ENCODE measurements around the gene ADGRV1.
"Not testable (repeated sequence)": the region's sequence is repeated elsewhere in the genome, so short reads cannot be mapped to it uniquely, and the experiment has no call there.

ADGRV1 gene

GRCh38 chr5:91010090-91010489 lies 451.5 kb downstream of the ADGRV1 start:
- H3K14ac ChIP-seq (ENCODE audit: low read length) = no peak overlapping the region

GRCh38 chr5:91011029-91011428 lies 452.4 kb downstream of the ADGRV1 start:
- no peak overlapping the region for H3K23ac ChIP-seq (ENCODE audit: low read length)
- no peaks in the 10 kb centered on the region for H3K9me3 ChIP-seq (ENCODE audit: insufficient read depth, low read depth, low read length)
- H4K8ac ChIP-seq (ENCODE audit: low read depth, low read length) = no peak overlapping the region
- no peak for DNase-seq
- no peak overlapping the region for H3K9ac ChIP-seq (ENCODE audit: low read length)
- H2BK120ac ChIP-seq (ENCODE audit: insufficient read depth, low read length, poor library complexity) = no peak overlapping the region
- H2BK5ac ChIP-seq (ENCODE audit: low read depth, low read length, poor library complexity) = no peak overlapping the region
- H3K36me3 ChIP-seq (ENCODE audit: control insufficient read depth in 1 of 2, insufficient read depth in 2 of 2, low read length in 2 of 2) = no peaks in the 10 kb centered on the region
- no peak overlapping the region for H2AFZ ChIP-seq (ENCODE audit: insufficient read depth, low read length, poor library complexity)
- H4K91ac ChIP-seq (ENCODE audit: low read depth, low read length) = no peak overlapping the region
- no peaks in the 10 kb centered on the region for H3K79me2 ChIP-seq (ENCODE audit: control insufficient read depth, insufficient read depth, low read length, poor library complexity)
- H3K4ac ChIP-seq (ENCODE audit: low read depth, low read length) = no peak overlapping the region
- H3K27me3 ChIP-seq (ENCODE audit: insufficient read depth, low read length) = no peaks in the 10 kb centered on the region
- H3K4me2 ChIP-seq (ENCODE audit: low read length) = no peak overlapping the region
- H2AK5ac ChIP-seq (ENCODE audit: low read length) = no peak overlapping the region
- no peak overlapping the region for H3K18ac ChIP-seq (ENCODE audit: low read length)
- no peaks in the 10 kb centered on the region for H3K79me1 ChIP-seq (ENCODE audit: low read length)
- H3K4me1 ChIP-seq (ENCODE audit: control insufficient read depth in 1 of 2, insufficient read depth in 2 of 2, low read length in 2 of 2) = no peaks in the 10 kb centered on the region
- H3K14ac ChIP-seq (ENCODE audit: low read length) = no peak overlapping the region
- H3K4me3 ChIP-seq (ENCODE audit: low read depth, low read length) = no peak overlapping the region
- H3K27ac ChIP-seq (ENCODE audit: low read depth, low read length) = no peak overlapping the region
- no peak overlapping the region for H2BK12ac ChIP-seq (ENCODE audit: low read length)
- WGBS (ENCODE audit: extremely low coverage, insufficient coverage, insufficient read length) = no CpG with 5 or more reads among the region's 1 CpG
- no peak overlapping the region for H4K12ac ChIP-seq (ENCODE audit: low read depth, low read length)

More at GRCh38 chr5:91010090-91010489, 451.5 kb downstream of the ADGRV1 start:
- Histone ChIP-seq H3K27ac (ENCODE audit: low read depth, low read length) (no peak overlapping the region), H4K12ac (ENCODE audit: low read depth, low read length) (no peak overlapping the region), H3K18ac (ENCODE audit: low read length) (no peak overlapping the region), H3K79me2 (ENCODE audit: control insufficient read depth, insufficient read depth, low read length, poor library complexity) (no peaks in the 10 kb centered on the region), H3K4ac (ENCODE audit: low read depth, low read length) (no peak overlapping the region), H3K36me3 (ENCODE audit: control insufficient read depth in 1 of 2, insufficient read depth in 2 of 2, low read length in 2 of 2) (no peaks in the 10 kb centered on the region), H3K4me1 (ENCODE audit: control insufficient read depth in 1 of 2, insufficient read depth in 2 of 2, low read length in 2 of 2) (no peaks in the 10 kb centered on the region), H3K23ac (ENCODE audit: low read length) (no peak overlapping the region), H3K27me3 (ENCODE audit: insufficient read depth, low read length) (no peaks in the 10 kb centered on the region), H2AFZ (ENCODE audit: insufficient read depth, low read length, poor library complexity) (no peak overlapping the region), H3K9ac (ENCODE audit: low read length) (no peak overlapping the region), H3K4me2 (ENCODE audit: low read length) (no peak overlapping the region), H4K91ac (ENCODE audit: low read depth, low read length) (no peak overlapping the region), H3K79me1 (ENCODE audit: low read length) (no peaks in the 10 kb centered on the region), H4K8ac (ENCODE audit: low read depth, low read length) (no peak overlapping the region), H2AK5ac (ENCODE audit: low read length) (no peak overlapping the region), H3K9me3 (ENCODE audit: insufficient read depth, low read depth, low read length) (no peaks in the 10 kb centered on the region), H2BK12ac (ENCODE audit: low read length) (no peak overlapping the region), H2BK120ac (ENCODE audit: insufficient read depth, low read length, poor library complexity) (no peak overlapping the region), H2BK5ac (ENCODE audit: low read depth, low read length, poor library complexity) (no peak overlapping the region), H3K4me3 (ENCODE audit: low read depth, low read length) (no peak overlapping the region)
- WGBS (ENCODE audit: extremely low coverage, insufficient coverage, insufficient read length) = no CpG with 5 or more reads among the region's 2 CpGs
- no peak for DNase-seq

GRCh38 chr5:91012867-91013266 lies 454.3 kb downstream of the ADGRV1 start:
- not testable (repeated sequence) for H3K36me3 ChIP-seq (ENCODE audit: control insufficient read depth in 1 of 2, insufficient read depth in 2 of 2, low read length in 2 of 2); H3K79me1 ChIP-seq (ENCODE audit: low read length); H4K12ac ChIP-seq (ENCODE audit: low read depth, low read length); H2AK5ac ChIP-seq (ENCODE audit: low read length); H3K4me1 ChIP-seq (ENCODE audit: control insufficient read depth in 1 of 2, insufficient read depth in 2 of 2, low read length in 2 of 2); H3K23ac ChIP-seq (ENCODE audit: low read length); DNase-seq; H4K91ac ChIP-seq (ENCODE audit: low read depth, low read length); H3K4me3 ChIP-seq (ENCODE audit: low read depth, low read length); H3K79me2 ChIP-seq (ENCODE audit: control insufficient read depth, insufficient read depth, low read length, poor library complexity); H3K14ac ChIP-seq (ENCODE audit: low read length); H3K18ac ChIP-seq (ENCODE audit: low read length); H2BK5ac ChIP-seq (ENCODE audit: low read depth, low read length, poor library complexity); H3K4ac ChIP-seq (ENCODE audit: low read depth, low read length); H2BK12ac ChIP-seq (ENCODE audit: low read length); H2AFZ ChIP-seq (ENCODE audit: insufficient read depth, low read length, poor library complexity); H3K27me3 ChIP-seq (ENCODE audit: insufficient read depth, low read length); H3K9me3 ChIP-seq (ENCODE audit: insufficient read depth, low read depth, low read length); H3K4me2 ChIP-seq (ENCODE audit: low read length); H2BK120ac ChIP-seq (ENCODE audit: insufficient read depth, low read length, poor library complexity); H4K8ac ChIP-seq (ENCODE audit: low read depth, low read length); H3K27ac ChIP-seq (ENCODE audit: low read depth, low read length); H3K9ac ChIP-seq (ENCODE audit: low read length)
- no CpG with 5 or more reads among the region's 1 CpG for WGBS (ENCODE audit: extremely low coverage, insufficient coverage, insufficient read length)

- WGBS (ENCODE audit: extremely low coverage, insufficient coverage, insufficient read length) = no CpG with 5 or more reads among the region's 1 CpG
These were observed 457.7 kb downstream of the ADGRV1 start for GRCh38 chr5:91016322-91016721.

More at GRCh38 chr5:91016322-91016721, 457.7 kb downstream of the ADGRV1 start:
- Histone ChIP-seq H4K12ac (ENCODE audit: low read depth, low read length) (no peak overlapping the region), H4K8ac (ENCODE audit: low read depth, low read length) (no peak overlapping the region), H3K79me2 (ENCODE audit: control insufficient read depth, insufficient read depth, low read length, poor library complexity) (no peaks in the 10 kb centered on the region), H3K23ac (ENCODE audit: low read length) (no peak overlapping the region), H3K4ac (ENCODE audit: low read depth, low read length) (no peak overlapping the region), H2BK5ac (ENCODE audit: low read depth, low read length, poor library complexity) (no peak overlapping the region), H3K4me1 (ENCODE audit: control insufficient read depth in 1 of 2, insufficient read depth in 2 of 2, low read length in 2 of 2) (no peaks in the 10 kb centered on the region), H4K91ac (ENCODE audit: low read depth, low read length) (no peak overlapping the region), H2AK5ac (ENCODE audit: low read length) (no peak overlapping the region), H3K27me3 (ENCODE audit: insufficient read depth, low read length) (no peaks in the 10 kb centered on the region), H3K27ac (ENCODE audit: low read depth, low read length) (no peak overlapping the region), H3K14ac (ENCODE audit: low read length) (no peak overlapping the region), H2BK120ac (ENCODE audit: insufficient read depth, low read length, poor library complexity) (no peak overlapping the region), H3K4me2 (ENCODE audit: low read length) (no peak overlapping the region), H3K18ac (ENCODE audit: low read length) (no peak overlapping the region), H3K4me3 (ENCODE audit: low read depth, low read length) (no peak overlapping the region), H2BK12ac (ENCODE audit: low read length) (no peak overlapping the region), H3K79me1 (ENCODE audit: low read length) (peaks cover 3% of the 10 kb centered on the region), H3K36me3 (ENCODE audit: control insufficient read depth in 1 of 2, insufficient read depth in 2 of 2, low read length in 2 of 2) (no peaks in the 10 kb centered on the region), H2AFZ (ENCODE audit: insufficient read depth, low read length, poor library complexity) (no peak overlapping the region), H3K9ac (ENCODE audit: low read length) (no peak overlapping the region), H3K9me3 (ENCODE audit: insufficient read depth, low read depth, low read length) (no peaks in the 10 kb centered on the region)
- DNase-seq = no peak

Data from trophoblast cell (in vitro differentiated cells and primary cell).